KOPT-K1 (cell line): ENCODE data around the gene TEX22.

Experiments
- H3K27ac ChIP-seq: fragments of 200-600 bp; sonication (generic); 2 replicates; pipeline ENCODE4 v1.5.1; 2016; ENCODE audit warnings: antibody characterized with exemption, mild to moderate bottlenecking, low read depth, low read length; ENCODE audit not compliant: poor library complexity, severe bottlenecking
- H3K36me3 ChIP-seq: fragments of 200-600 bp; sonication (generic); 2 replicates; pipeline ENCODE4 v1.5.1; 2017; ENCODE audit warnings: antibody characterized with exemption, mild to moderate bottlenecking, low read length, moderate library complexity; ENCODE audit not compliant: insufficient read depth
- H3K9me3 ChIP-seq: fragments of 200-600 bp; sonication (generic); 2 replicates; pipeline ENCODE4 v1.5.1; 2017; ENCODE audit warnings: antibody characterized with exemption, low read length, mild to moderate bottlenecking; ENCODE audit not compliant: insufficient read depth, poor library complexity, severe bottlenecking

The TEX22 gene

DNA sequence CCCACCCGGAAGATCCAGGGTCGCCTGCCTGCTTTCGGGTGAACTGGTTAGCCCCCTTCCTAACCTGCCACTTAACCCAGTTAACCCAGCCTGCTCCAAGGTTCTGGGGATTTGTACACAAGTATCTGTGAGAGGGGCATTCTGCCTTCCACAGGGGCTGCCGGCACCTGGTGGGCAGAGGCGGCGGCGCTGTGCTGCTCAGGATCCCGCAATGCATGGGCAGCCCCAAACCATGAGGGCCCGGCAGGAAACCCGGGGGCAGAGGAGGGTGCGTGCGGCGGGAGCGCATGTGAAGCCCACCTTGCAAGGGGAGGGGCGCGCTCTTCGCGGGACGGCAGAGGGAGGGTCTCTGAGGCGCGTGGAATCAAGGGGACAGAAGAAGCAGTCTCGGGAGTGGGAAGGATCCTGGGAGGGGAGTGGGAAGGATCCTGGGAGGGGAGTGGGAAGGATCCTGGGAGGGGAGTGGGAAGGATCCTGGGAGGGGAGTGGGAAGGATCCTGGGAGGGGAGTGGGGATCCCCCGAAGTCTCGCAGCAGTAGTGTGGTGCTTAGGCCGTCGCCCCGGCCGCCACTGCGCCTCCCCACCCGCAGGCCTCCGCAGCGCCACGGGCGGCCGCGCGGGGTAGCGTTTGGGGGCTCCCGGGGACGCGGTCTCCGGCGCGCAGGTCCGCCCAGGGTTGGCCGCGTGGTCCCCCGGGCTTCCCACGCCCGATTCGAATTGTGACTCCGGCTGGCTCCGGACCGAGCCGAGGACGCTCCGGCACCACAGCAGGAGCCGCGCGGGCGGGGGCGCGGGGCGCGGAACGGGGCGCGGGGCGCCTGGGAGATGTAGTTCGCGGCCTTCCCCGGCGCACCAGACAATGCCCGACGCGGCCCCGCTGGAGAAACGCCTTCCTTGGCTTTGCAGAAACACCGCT lies 16.4 kb downstream of the TEX22 start:
- H3K9me3 ChIP-seq: no peaks in the 10 kb centered on the region
- H3K36me3 ChIP-seq: peaks cover 4% of the 10 kb centered on the region; the same call in 1 of the 2 replicates
- no peak overlapping the region for H3K27ac ChIP-seq

DNA sequence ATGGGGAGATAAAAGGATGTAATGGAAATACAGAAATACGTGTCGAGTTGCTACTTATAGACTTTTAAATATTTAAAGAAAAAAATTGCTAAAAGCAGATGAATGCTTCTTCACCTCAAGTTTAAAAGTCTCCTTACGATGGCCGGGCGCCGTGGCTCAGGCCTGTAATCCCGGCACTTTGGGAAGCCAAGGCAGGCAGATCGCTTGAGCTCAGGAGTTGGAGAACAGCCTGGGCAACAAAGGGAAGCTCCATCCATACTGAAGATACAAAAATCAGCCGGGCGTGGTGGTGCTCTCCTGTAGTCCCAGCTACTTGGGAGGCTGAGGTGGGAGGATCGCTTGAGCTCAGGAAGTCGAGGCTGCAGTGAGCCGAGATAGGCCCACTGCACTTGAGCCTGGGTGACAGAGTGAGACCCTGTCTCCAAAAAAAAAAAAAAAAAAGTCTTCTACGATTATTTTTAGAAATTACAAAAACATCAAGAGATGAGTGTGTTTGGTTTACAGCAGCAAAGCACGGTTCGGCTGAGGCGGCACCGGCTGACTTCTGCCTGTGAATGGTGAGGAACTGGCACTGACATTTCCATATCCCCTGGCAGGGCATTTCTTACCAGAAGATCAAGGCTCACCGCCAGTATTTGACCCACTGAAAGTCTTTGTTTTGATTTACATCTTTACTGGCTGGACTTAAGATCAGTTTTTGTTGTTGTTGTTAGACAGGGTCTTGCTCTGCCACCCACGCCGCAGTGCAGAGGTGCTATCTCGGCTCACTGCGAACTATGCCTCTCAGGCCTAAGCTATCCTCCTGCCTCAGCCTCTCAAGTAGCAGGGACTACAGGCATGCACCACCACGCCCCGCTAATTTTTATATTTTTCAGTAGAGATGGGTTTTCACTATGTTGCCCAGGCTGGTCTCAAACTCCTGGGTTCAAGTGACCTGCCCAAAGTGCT lies 17.4 kb downstream of the TEX22 start:
- no peak overlapping the region for H3K27ac ChIP-seq
- no peaks in the 10 kb centered on the region for H3K9me3 ChIP-seq
- no peaks in the 10 kb centered on the region; the same call in 1 of the 2 replicates for H3K36me3 ChIP-seq

DNA sequence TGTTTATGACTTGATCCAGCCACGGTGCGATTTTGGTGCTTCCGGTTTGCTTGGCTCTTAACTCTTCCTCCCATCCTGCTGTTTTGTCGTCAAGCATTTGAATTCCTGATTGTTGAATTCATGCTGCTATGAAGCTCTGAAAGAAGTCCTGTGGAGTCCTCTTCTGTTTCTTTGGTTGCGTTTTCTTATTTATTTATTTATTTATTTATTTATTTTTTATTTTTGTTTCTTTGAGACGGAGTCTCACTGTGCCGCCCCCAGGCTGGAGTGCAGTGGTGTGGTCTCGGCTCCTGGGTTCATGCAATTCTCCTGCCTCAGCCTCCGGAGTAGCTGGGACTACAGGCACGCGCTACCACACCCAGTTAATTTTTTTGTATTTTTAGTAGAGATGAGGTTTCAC lies 18.3 kb downstream of the TEX22 start:
- Histone ChIP-seq H3K36me3 (no peaks in the 10 kb centered on the region; the same call in 1 of the 2 replicates), H3K27ac (no peak overlapping the region), H3K9me3 (no peaks in the 10 kb centered on the region)

DNA sequence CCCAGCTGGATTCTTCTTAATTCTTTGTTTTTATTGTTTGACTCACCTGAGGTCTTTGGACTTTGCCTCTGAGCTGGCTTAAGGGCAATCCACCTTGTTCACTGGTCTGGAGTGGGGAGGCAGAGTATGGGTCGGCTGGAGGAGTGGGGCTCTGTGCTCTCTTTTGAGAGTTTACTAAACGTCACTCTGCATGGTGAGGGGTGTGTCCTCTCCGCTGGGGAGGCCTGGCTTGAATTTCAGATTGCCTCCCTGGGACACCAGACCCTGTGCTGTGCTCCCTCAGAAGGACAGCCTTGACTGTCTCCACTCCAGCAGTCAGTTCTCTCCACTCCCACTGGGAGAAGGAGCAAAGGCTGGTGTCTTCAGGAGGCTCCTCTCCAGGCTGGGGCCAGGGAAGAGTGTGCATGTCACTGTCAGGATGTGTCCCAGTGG lies 19.4 kb downstream of the TEX22 start:
- Histone ChIP-seq H3K27ac (no peak overlapping the region), H3K36me3 (peaks cover 9% of the 10 kb centered on the region; the same call in 1 of the 2 replicates), H3K9me3 (no peaks in the 10 kb centered on the region)

DNA sequence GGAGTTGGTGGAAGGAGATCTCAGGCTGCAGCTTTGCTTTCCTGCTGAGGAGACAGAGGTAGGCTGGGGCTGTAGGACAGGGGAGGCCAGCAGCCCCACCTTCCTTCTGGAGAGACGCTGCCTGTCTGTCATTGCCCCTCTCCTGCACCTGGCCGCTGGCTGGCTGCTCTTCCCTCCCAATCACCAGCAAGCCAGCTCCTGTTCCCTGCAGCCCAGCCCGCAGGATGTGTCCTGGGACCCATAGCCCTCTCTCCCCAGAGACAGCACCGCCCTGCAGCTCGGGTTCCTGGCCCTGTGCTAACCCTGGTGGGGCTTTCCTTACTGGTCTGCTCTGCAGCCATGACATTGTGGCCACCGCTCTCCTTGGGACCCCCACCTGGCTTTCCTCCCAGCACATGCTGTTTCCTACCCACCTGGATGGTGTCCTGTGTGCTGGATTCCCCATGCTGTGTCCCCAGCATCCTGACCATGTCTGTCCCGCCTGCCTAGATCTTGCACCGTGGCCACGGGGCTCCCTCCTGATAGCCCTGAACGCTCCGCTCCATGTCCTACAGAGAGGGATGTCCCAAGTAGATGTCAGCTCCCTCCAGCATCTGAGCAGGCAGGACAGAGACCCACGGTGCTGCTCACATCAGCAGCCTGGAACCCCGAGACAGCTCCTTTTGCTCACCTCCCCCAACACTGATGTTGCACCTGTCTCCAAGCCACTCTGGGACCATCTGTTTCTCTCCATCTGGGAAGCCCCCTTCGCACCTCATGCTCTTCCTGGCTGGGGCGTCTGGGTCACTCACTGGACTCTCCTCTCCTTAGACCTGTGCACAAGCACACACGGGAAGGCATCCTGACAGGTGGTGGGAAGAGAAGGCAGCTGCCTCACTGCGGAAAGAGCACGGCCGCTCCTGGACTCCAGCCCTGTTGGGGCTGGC lies 20.2 kb downstream of the TEX22 start:
- no peaks in the 10 kb centered on the region for H3K9me3 ChIP-seq
- peaks cover 13% of the 10 kb centered on the region; the same call in 1 of the 2 replicates for H3K36me3 ChIP-seq
- peak overlapping the region; percentile 82 for H3K27ac ChIP-seq

DNA sequence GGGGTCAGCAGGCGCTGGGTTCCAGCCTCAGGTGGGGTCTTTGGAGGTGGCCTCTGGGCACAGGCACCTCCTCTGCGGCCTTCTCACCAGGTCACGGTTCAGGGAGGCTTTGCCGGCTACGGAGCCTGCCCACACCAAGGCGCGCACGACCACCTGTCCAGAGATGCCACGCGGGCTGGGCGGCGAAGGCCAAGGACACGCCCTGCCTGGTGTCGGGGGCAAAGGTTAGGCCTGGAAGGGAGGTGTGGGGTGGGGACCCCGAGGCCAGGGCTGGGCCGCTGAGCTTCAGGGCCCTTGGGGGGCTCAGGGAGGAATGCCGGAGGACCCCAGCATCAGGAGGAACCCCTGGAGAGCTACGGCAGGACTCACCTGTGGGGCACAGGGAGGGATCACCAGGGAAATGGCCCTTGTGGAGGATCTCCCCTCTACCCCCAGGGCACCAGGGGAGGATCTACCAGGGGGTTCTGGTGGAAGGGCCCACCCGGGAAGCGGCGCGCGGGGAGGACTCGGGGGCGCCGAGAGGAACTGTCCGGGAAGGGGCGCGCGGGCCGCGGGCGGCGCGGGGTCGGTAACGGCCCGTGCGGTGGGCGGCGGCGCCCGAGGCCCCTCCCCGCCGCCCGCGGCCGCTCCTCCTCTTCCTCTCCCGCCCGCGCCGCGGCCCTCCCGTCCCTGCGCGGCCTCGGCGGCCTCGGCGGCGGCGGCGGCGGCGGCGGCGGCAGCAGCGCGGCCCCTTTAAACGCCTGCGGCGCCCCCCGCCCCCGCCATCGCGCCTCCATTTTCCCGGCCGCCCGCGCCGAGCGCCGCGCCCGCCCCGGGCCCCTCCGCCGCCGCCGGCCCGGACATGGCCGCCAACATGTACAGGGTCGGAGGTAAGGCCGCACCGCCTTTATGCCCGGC lies 21.1 kb downstream of the TEX22 start, which contains the start of gene MTA1:
Gene MTA1, plus strand, starts transcription at position 633 of the 897 bp plus-strand sequence. Its CDS starts 209 bp downstream, at position 842.
- Histone ChIP-seq H3K27ac (peak within 1 kb of the TSS; percentile 84), H3K36me3 (peaks cover 22% of the 10 kb centered on the region; the same call in 1 of the 2 replicates), H3K9me3 (no peaks in the 10 kb centered on the region)

DNA sequence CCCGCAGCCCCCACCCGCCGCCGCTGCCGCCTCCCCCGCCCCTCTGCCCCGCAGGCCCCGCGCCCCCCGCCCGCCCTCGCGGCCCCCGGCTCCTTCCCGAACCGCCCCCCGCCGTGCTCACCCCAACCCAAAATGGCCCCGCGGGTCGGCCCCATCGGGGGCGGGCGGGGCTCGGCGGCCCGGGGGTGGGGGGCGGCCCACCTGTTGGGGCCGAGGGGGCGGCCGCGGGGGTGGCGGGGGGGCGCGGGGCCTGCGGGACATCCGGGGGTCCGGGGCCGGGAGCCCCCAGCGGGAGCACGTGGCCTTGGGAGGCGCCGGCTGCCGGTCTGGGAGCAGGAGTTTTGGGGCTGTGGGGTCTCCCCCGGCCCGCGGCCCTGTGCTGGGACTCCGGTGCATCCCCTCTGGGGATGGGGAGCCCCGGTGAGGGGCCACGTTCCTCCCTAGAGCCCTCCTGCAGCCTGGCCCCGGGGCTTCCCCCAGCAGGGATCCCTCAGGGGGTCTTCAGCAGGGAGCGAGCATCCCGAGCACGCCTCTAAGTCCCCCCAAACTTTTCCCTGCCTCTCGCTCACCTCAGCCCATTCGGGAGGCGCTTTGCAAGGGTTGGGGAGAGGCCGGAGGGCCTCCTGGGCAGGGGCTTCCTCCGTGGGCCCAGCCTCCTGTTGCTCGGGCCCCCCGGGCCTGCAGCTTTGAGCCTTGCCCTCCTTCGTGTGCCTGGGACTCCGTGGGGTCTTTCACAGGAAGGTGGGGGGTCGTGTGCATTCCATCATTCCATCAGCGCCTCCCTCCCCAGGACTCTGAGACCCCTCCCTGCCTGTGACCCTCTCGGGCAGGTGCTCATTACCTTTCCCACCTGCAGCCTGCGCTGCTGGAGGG lies 22.0 kb downstream of the TEX22 start:
- peaks cover 31% of the 10 kb centered on the region for H3K36me3 ChIP-seq
- peak overlapping the region; percentile 84 for H3K27ac ChIP-seq
- H3K9me3 ChIP-seq: no peaks in the 10 kb centered on the region

DNA sequence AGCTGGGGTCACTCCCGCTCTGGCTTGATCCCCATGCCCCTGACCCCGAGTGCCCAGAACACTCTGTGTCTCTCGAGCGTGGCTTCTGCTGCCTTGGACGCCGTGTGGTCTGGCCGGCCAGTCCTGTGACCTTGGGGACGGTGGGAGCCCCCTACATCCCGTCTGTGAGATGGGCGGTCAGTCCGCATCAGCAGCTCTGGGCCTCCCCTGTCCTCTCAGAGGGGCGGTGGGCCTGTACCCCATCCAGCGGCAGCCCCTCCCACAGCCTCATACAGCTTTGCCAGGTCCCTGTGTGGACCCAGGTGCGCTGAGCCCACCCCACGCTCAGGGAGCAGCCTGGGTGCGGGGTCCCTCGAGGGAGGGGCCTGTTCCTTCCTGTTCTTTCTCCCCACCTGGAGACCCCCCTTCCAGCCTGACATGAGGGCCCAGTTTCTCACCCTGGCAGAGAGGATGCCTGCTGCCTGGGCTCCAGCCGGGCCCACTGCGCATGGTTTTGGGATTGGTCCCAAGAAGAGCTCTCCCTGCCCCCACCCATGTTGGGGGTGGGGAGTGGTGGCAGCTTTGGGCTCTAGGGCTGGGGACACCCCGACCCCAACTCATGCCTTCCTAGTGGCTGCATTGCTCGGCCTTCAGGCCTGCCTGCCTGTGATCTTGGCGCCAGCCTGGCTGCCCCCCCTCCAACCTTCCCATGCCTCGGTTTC lies 22.8 kb downstream of the TEX22 start:
- Histone ChIP-seq H3K36me3 (peaks cover 38% of the 10 kb centered on the region), H3K9me3 (no peaks in the 10 kb centered on the region), H3K27ac (peak overlapping the region; percentile 84)

DNA sequence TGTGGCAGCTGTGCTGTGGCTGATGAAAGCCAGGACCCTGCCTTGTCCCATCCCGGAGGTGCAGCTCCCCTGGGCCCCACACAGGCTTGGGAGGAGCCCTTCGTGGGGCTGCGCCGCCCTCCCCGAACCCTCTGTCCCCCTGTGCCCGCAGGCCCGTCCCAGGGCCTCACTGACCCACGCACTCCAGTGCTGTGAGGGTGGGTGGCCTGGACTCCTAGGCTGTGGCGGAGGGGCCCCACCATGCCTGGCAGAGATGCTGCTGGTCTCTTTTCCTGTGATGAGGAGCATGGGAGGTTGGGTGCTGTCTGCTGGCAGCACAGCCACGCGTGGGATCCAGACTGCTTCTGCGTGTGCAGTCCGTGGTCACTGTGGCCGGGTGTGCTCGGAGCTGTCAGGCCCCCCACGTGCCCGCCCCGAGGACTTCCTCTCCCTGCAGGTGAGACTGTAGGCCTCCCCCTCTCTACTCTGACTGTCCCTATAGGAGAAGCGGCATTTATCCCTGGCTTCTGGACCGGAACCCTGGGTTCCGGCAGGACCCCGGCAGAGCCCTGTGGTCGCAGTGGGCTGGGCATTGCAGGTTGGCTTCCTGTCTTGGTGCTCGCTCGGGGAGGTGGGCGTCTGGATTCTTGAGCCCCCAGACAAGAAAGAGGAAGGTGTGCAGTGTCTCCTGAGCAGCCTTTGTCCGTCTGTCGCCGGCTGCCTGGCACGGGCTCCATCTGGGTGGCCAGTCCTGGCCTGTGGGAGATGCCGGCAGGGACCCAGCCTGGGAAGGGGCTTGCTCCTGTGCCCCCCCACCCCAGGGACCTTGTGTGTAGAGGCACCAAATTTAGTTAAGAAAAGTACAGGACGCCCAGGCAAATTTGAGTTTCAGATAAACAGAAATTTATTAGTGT lies 23.6 kb downstream of the TEX22 start:
- H3K9me3 ChIP-seq: no peaks in the 10 kb centered on the region
- H3K27ac ChIP-seq: peak overlapping the region; percentile 84
- peaks cover 46% of the 10 kb centered on the region for H3K36me3 ChIP-seq

DNA sequence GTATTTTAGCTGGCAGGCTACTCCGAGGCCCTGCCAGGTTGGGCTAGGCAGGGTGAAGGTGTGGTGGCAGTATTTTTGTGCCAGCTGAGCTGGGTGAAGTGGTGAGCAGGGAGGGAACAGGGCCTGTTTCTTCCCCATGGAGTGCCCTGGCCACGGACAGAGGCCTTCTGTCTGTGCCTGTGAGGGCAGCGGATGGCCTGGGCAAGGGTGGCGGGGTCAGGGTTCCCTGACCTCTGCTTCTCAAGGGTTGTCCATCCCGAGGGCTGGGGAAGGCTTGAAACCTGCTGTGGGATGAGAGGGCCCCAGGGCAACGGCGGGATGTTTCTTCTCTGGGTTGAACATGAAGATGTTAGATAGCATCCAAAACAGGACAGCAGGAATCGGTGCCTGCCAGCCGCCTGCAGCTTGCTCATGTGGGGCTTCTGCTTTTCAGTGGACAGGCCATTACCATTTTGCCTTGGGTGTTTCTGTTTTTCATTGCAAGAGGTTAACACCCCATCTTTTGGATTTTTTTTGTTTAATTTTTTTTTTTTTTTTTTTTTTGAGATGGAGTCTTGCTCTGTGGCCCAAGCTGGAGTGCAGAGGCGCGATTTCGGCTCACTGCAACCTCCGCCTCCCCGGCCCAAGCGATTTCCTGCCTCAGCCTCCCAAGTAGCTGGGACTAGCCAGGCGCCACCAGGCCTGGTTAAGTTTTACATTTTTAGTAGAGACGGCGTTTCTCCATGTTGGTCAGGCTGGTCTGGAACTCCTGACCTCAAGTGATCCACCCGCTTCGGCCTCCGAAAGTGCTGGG lies 24.6 kb downstream of the TEX22 start:
- peaks cover 55% of the 10 kb centered on the region for H3K36me3 ChIP-seq
- H3K27ac ChIP-seq: no peak overlapping the region
- no peaks in the 10 kb centered on the region for H3K9me3 ChIP-seq
